Esophagus muscularis mucosa (tissue), 3 donors: ENCODE results near the gene MT1F.

Experiments
- CTCF ChIP-seq, 3 experiments: fragments of 200-600 bp in 2 of 3; fragments of 450-650 bp in 1 of 3; sonication (generic) in 2 of 3; IDR thresholded peaks; one replicate each; pipeline ENCODE4 v1.5.1; 2017 to 2019; ENCODE audit warnings: antibody characterized with exemption in 3 of 3, mild to moderate bottlenecking in 2 of 3, moderate library complexity in 1 of 3
- POLR2A ChIP-seq: fragments of 450-650 bp; IDR thresholded peaks from one replicate; pipeline ENCODE4 v1.6.1; 2017; ENCODE audit warnings: antibody characterized with exemption, moderate library complexity, mild to moderate bottlenecking, low read depth

GRCh38 chr16:56673921-56674320, 16.2 kb downstream of the MT1F start:
- TF ChIP-seq POLR2A (no peak), CTCF (IDR thresholded peaks at IDR 0.05) (peak; percentile 58 to 67 (median 67))
